ENCODE data around the gene B4GALNT3.
A peak's percentile ranks its signal among the peaks of the same experiment; 100 is the strongest.

- TF ChIP-seq POLR2A (IDR thresholded peaks at IDR 0.05; ENCODE audit: extremely low read depth, insufficient read length) (no peak), CTCF (IDR thresholded peaks at IDR 0.05; ENCODE audit: low read depth, low read length) (peak; percentile 70)
Observed at GRCh38 chr12:442235-442884, 17.4 kb upstream of the B4GALNT3 start.

Measured in NB4 (cell line).